Endothelial cell of umbilical vein (primary cell): Measurements from ENCODE around the gene TMEM135. TPM values are rescaled to one million over a fixed set of nuclear protein-coding genes. Genes with fewer than 3 reads are reported as not detected.

Experiments
- BruUV-seq: library from RNA; stranded (reverse); fragments of 400-500 nt; replicated peaks from 2 replicates; lab custom pipeline; 2021; lab: Mats Ljungman, UMichigan
- CTCF ChIA-PET: fragments of 300-600, 350-600 bp; sonication (Branson Sonifier 250); formaldehyde crosslinking; loops from one replicate; lab custom pipeline; 2021; ENCODE audit warnings: antibody characterized with exemption, inconsistent platforms; lab: Charles Lee
- POLR2A ChIA-PET: fragments of 300-600, 350-600 bp; sonication (Branson Sonifier 250); formaldehyde crosslinking; loops from one replicate; lab custom pipeline; 2021; ENCODE audit warnings: antibody characterized with exemption, inconsistent platforms; lab: Charles Lee
- DNase-seq: peaks from one replicate; pipeline ENCODE4 v3.0.0-alpha.2; 2011; ENCODE audit warnings: low read depth, low spot score
- FAIRE-seq: peaks from 2 replicates; lab custom pipeline; 2011; peaks lifted over from hg19 to GRCh38; lab: Jason Lieb, UNC
- H2AFZ ChIP-seq: 2 replicates; pipeline ENCODE4 v1.6.0; 2012; ENCODE audit warnings: low read depth, low read length, control low read depth, inconsistent platforms
- H3K27ac ChIP-seq: 2 replicates; pipeline ENCODE4 v1.5.1; 2011; ENCODE audit warnings: low read depth, mild to moderate bottlenecking, control low read depth, low read length, moderate library complexity; ENCODE audit not compliant: insufficient read depth
- H3K27me3 ChIP-seq, 2 experiments: 2 replicates each; pipeline versions ENCODE4 v1.6.0 to v1.6.1; 2011; ENCODE audit warnings: low read length in 2 of 2, mixed read lengths in 1 of 2; ENCODE audit not compliant: control insufficient read depth in 2 of 2, insufficient read depth in 2 of 2
- H3K36me3 ChIP-seq, 2 experiments: 2 replicates in 1 of 2; 3 replicates in 1 of 2; pipeline ENCODE4 v1.5.1; 2011; ENCODE audit warnings: low read length in 2 of 2, mild to moderate bottlenecking in 1 of 2, moderate library complexity in 1 of 2; ENCODE audit not compliant: control insufficient read depth in 2 of 2, insufficient read depth in 2 of 2; ENCODE audit errors: extremely low read depth in 1 of 2
- H3K4me1 ChIP-seq: 3 replicates; pipeline ENCODE4 v1.5.1; 2011; ENCODE audit warnings: mild to moderate bottlenecking, low read length; ENCODE audit not compliant: control insufficient read depth, insufficient read depth; ENCODE audit errors: extremely low read depth
- H3K4me2 ChIP-seq: 2 replicates; pipeline ENCODE4 v1.6.1; 2011; ENCODE audit warnings: low read length, control low read depth, mixed read lengths; ENCODE audit not compliant: insufficient read depth
- H3K4me3 ChIP-seq, 3 experiments: fragments of 200-600 bp in 1 of 3; sonication (generic), shearing (Covaris generic) in 1 of 3; replicated peaks in 1 of 3; 2 replicates each; pipeline ENCODE4 v1.5.1; 2011 to 2016; ENCODE audit warnings: control low read depth in 3 of 3, low read length in 3 of 3, mild to moderate bottlenecking in 2 of 3, inconsistent platforms in 1 of 3, low read depth in 1 of 3, moderate library complexity in 1 of 3; ENCODE audit not compliant: insufficient read depth in 1 of 3
- H3K79me2 ChIP-seq: 2 replicates; pipeline ENCODE4 v1.6.0; 2012; ENCODE audit warnings: low read length, inconsistent platforms; ENCODE audit not compliant: control insufficient read depth, insufficient read depth
- H3K9ac ChIP-seq: replicated peaks from 2 replicates; pipeline ENCODE3; 2011; ENCODE audit warnings: low read length, control low read depth; ENCODE audit not compliant: insufficient read depth; ENCODE audit errors: extremely low read depth
- H3K9me1 ChIP-seq: replicated peaks from 3 replicates; pipeline ENCODE4 v1.6.0; 2011; ENCODE audit warnings: mild to moderate bottlenecking, low read length; ENCODE audit not compliant: control insufficient read depth, insufficient read depth; ENCODE audit errors: extremely low read depth
- H3K9me3 ChIP-seq: replicated peaks from 2 replicates; pipeline ENCODE4 v1.5.1; 2012; ENCODE audit warnings: low read length, inconsistent platforms; ENCODE audit not compliant: control insufficient read depth, insufficient read depth
- H4K20me1 ChIP-seq: replicated peaks from 2 replicates; pipeline ENCODE3; 2011; ENCODE audit warnings: mild to moderate bottlenecking, low read length; ENCODE audit not compliant: control insufficient read depth, insufficient read depth; ENCODE audit errors: extremely low read depth
- CTCF ChIP-seq, 2 donors: IDR thresholded peaks; 1 replicate in 1 of 2; 2 replicates in 1 of 2; pipeline ENCODE4 v1.5.1; 2011; ENCODE audit warnings: low read length in 2 of 2, mild to moderate bottlenecking in 2 of 2, moderate library complexity in 2 of 2, control low read depth in 1 of 2, inconsistent platforms in 1 of 2, low read depth in 1 of 2; ENCODE audit not compliant: insufficient read depth in 1 of 2; ENCODE audit errors: extremely low read depth in 1 of 2
- EZH2 ChIP-seq: IDR thresholded peaks from 2 replicates; pipeline ENCODE4 v1.6.1; 2012; ENCODE audit warnings: borderline replicate concordance, low read depth, mild to moderate bottlenecking, moderate library complexity, low read length, inconsistent platforms; ENCODE audit not compliant: severe bottlenecking
- FOS ChIP-seq: IDR thresholded peaks from 2 replicates; pipeline ENCODE4 v1.6.1; 2011; ENCODE audit warnings: mild to moderate bottlenecking, low read length, moderate library complexity, borderline replicate concordance; ENCODE audit not compliant: insufficient read depth
- GATA2 ChIP-seq: IDR thresholded peaks from 2 replicates; pipeline ENCODE4 v1.7.0; 2011; ENCODE audit warnings: low read depth, mild to moderate bottlenecking, moderate library complexity, mixed read lengths, low read length; ENCODE audit not compliant: insufficient read length, insufficient read depth
- JUN ChIP-seq: IDR thresholded peaks from 2 replicates; pipeline ENCODE4 v1.6.1; 2011; ENCODE audit warnings: borderline replicate concordance, low read depth; ENCODE audit not compliant: insufficient read length, insufficient read depth
- MAX ChIP-seq: IDR thresholded peaks from 2 replicates; pipeline ENCODE4 v1.6.1; 2011; ENCODE audit not compliant: insufficient read depth, insufficient read length
- MYC ChIP-seq: IDR thresholded peaks from one replicate; pipeline ENCODE4 v1.6.1; 2011; ENCODE audit warnings: mild to moderate bottlenecking, low read depth, low read length
- POLR2A ChIP-seq: IDR thresholded peaks from 2 replicates; pipeline ENCODE4 v1.6.1; 2012; ENCODE audit warnings: low read depth, mild to moderate bottlenecking, control low read depth, low read length
- POLR2AphosphoS5 ChIP-seq: IDR thresholded peaks from 2 replicates; pipeline ENCODE4 v1.6.1; 2012; ENCODE audit warnings: low read depth, mild to moderate bottlenecking, control low read depth, low read length, moderate library complexity; ENCODE audit not compliant: insufficient read depth
- dilution Hi-C: fragments of 300-500 bp; cut with MboI; formaldehyde crosslinking; loops from one replicate; pipeline ENCODE4 v1.15.0; 2019; ENCODE audit warnings: low sequenced_read_pairs; ENCODE audit not compliant: extremely low pct_ligation_motif_present
- intact Hi-C: fragments of 100-400 bp; cut with micrococcal nuclease; formaldehyde crosslinking; loops from one replicate; pipeline ENCODE4 v1.10.0; 2022
- polyA plus RNA-seq, 4 experiments: library from polyadenylated mRNA; depleted of rRNA in 3 of 4; stranded (reverse) in 3 of 4; unstranded in 1 of 4; fragments of >200 nt; gene quantifications; 2 replicates each; pipeline versions ENCODE4 v1.2.1 to v1.2.3, GENCODE V29; 2011 to 2012; ENCODE audit warnings: missing spikeins in 1 of 4
- total RNA-seq: library from RNA; stranded (reverse); gene quantifications from 2 replicates; pipeline ENCODE4 v1.2.3, GENCODE V29; 2021

The TMEM135 gene
- total and polyA plus RNA-seq, 2 donors (not counting 3 experiments of a cell fraction or from before 2014, with no cell fraction given): 12.3 to 33.2 TPM

DNA sequence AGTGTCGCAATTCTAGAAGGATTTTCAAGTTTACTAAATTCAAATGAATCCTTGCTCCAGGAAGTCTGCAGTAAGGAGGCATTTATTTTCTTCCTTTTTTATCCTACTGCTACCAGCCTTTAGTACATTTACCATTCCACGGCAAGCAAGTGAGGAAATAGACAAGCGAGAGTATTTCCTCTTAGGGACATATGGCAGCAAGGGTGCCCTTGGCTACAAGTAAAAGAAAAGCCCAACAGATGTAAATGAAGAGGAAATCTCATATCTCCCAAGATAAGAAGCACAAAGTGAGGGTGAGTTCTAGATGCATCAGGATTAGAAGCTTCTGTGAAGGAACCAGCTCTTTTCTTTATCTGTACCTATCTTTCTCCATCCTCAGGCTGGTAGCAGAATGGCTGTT, 44.7 kb upstream of the TMEM135 start:
- no peak overlapping the region for H3K27ac ChIP-seq
- BruUV-seq: no TSS peak
- H3K4me2 ChIP-seq: peak overlapping the region; percentile 49
- peak; percentile 12 for FAIRE-seq
- H3K9ac ChIP-seq: no peak overlapping the region
- no peaks in the 10 kb centered on the region for H3K36me3 ChIP-seq
- POLR2A ChIA-PET: no interaction called here
- intact Hi-C loops: no loop called here
- H3K27me3 ChIP-seq: no peaks in the 10 kb centered on the region
- TF ChIP-seq POLR2AphosphoS5: no peak
- TF ChIP-seq FOS: no peak
- no peak for TF ChIP-seq CTCF (IDR thresholded peaks at IDR 0.05; ENCODE audit: extremely low read depth in 1 of 2, insufficient read depth in 1 of 2, low read depth in 1 of 2, low read length in 2 of 2)
- no peak for TF ChIP-seq MYC
- no peak for TF ChIP-seq POLR2A
- no peak for TF ChIP-seq JUN
- no peak for TF ChIP-seq GATA2
- no peak for TF ChIP-seq MAX
- no peak for TF ChIP-seq EZH2
- H2AFZ ChIP-seq: peak overlapping the region; percentile 69
- DNase-seq: peak; percentile 32
- H3K9me3 ChIP-seq: no peaks in the 10 kb centered on the region
- no peaks in the 10 kb centered on the region for H4K20me1 ChIP-seq
- no peaks in the 10 kb centered on the region for H3K9me1 ChIP-seq
- CTCF ChIA-PET: interaction anchor here (2.4 to 5.6 kb wide), 6 partner anchors 13 to 289 kb away, joined by 7 to 78 read pairs (median 32); partner anchors contain the start of gene FZD4
- no peak overlapping the region for H3K4me3 ChIP-seq
- no peaks in the 10 kb centered on the region for H3K79me2 ChIP-seq
- dilution Hi-C loops: no loop called here
- peaks cover 10% of the 10 kb centered on the region for H3K4me1 ChIP-seq
